Astrocyte (in vitro differentiated cells and primary cell): ENCODE measurements around the gene AFF2.

Experiments
- CTCF ChIP-seq: IDR thresholded peaks from 2 replicates; pipeline ENCODE4 v1.5.1; 2011; ENCODE audit warnings: low read depth, mild to moderate bottlenecking, inconsistent platforms, low read length, moderate library complexity; ENCODE audit not compliant: insufficient read depth
- EZH2 ChIP-seq: IDR thresholded peaks from 2 replicates; pipeline ENCODE4 v1.6.1; 2012; ENCODE audit warnings: mild to moderate bottlenecking, low read length, inconsistent platforms; ENCODE audit not compliant: insufficient read depth

GRCh38 chrX:148495176-148495575, 5.2 kb upstream of the AFF2 start:
- TF ChIP-seq CTCF (no peak), EZH2 (no peak)
